ENCODE results near the gene CTSE. TPM values are rescaled to one million over a fixed set of nuclear protein-coding genes. Genes with fewer than 3 reads are reported as not detected.

The CTSE gene
- total and polyA plus RNA-seq, 9 of the 15 experiments (the other 6 are each of a cell fraction or from before 2014, with no cell fraction given) = 0.04 to 0.18 (median 0.09) TPM; not detected in 4

GRCh38 chr1:206001476-206001888, 22.2 kb downstream of the CTSE start (continued):
- TF ChIP-seq ZHX1 (conservative IDR thresholded peaks at IDR 0.05; ENCODE audit: low read length) (no peak), THRA (IDR thresholded peaks at IDR 0.05) (no peak), SOX6 (IDR thresholded peaks at IDR 0.05) (peak; percentile 28; the same call in 1 of the 2 replicates), ZBTB8A (IDR thresholded peaks at IDR 0.05; ENCODE audit: partially characterized antibody) (no peak), FUS (optimal IDR thresholded peaks at IDR 0.05; ENCODE audit: low read depth, low read length) (no peak), REST (IDR thresholded peaks at IDR 0.05; ENCODE audit: borderline replicate concordance) (0 out of 2 replicates have a peak, but pooled peaks have one; percentile 13), REST (CRISPR knock-in tag; IDR thresholded peaks at IDR 0.05; ENCODE audit: low read depth) (no peak), NEUROD1 (IDR thresholded peaks at IDR 0.05; ENCODE audit: borderline replicate concordance, low read depth, low read length, partially characterized antibody) (peak; percentile 64), SAFB2 (IDR thresholded peaks at IDR 0.05; ENCODE audit: borderline replicate concordance, low read depth, low read length, severe bottlenecking) (no peak), ZNF561 (CRISPR knock-in tag; conservative IDR thresholded peaks at IDR 0.05) (no peak), RBM22 (IDR thresholded peaks at IDR 0.05; ENCODE audit: low read depth, low read length, poor library complexity, severe bottlenecking) (no peak), MCM7 (IDR thresholded peaks at IDR 0.05) (no peak), MBD1 (CRISPR knock-in tag; IDR thresholded peaks at IDR 0.05) (no peak), ZNF12 (CRISPR knock-in tag; IDR thresholded peaks at IDR 0.05) (no peak), HNRNPH1 (optimal IDR thresholded peaks at IDR 0.05; ENCODE audit: low read depth, low read length) (no peak)
